DMS79 treated with DMSO at 0.1 percent for 48 hours (cell line): ENCODE data around the gene HPX.

Source experiments
- DNase-seq: peaks from one replicate; lab custom pipeline; 2025; lab: John Stamatoyannopoulos, UW

The HPX gene

DNA sequence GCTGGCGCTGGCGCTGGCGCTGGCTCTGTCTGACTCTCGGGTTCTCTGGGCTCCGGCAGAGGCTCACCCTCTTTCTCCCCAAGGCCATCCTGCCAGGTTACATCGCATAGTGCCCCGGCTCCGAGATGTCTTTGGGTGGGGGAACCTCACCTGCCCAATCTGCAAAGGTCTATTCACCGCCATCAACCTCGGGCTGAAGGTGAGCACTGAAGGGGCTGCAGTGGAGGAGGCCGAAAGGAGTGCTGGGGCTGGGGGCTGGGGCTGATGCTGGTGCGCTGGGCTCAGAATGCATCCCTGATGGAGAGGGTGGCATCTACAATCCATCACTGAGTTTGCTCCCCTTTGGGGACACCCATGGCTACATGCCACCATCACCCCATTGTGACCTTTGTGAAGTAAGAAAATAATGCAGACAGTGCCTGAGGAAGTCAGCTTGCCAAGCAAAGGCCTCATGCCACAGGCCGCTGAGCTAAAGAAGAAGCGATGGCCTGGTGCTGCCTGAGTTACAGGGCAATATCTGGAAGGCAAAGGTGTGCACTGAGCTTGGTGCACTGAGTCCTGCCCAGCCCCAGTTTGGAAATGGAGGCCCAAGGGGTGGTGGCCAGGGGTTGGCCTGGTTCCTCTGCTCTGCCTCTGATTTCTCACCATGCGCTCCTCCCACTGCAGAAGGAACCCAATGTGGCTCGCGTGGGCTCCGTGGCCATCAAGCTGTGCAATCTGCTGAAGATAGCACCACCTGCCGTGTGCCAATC lies 49.9 kb downstream of the HPX start:
- DNase-seq, result no peak

DNA sequence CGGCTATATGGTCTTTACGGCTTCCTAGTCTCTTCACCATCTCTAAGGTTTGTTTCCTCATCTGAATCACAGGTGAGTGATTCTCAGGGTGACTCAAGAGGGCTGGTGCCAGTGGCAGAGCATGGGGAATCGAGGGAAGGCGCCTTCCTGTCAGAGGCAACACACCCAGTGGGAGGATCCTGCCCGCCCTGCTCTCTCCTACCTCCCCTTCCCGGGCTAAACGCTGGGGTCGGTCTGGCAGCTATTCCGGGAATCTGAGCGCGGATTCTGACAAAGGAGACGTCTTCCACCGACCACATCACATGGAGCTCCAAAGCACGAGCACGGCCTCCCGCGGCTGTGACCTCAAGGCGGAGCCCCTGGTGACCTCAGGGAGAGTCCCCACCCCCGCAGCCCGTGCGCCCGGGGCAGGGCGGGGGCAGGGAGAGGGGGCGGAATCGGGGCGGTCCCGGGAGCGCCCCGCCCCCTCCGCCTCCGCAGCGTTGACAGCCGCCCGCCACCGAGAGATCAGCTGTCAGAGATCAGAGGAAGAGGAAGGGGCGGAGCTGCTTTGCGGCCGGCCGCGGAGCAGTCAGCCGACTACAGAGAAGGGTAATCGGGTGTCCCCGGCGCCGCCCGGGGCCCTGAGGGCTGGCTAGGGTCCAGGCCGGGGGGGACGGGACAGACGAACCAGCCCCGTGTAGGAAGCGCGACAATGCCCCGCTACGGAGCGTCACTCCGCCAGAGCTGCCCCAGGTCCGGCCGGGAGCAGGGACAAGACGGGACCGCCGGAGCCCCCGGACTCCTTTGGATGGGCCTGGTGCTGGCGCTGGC lies 50.7 kb downstream of the HPX start, which contains the start of gene SMPD1:
Gene SMPD1 (plus strand): TSS at position 570 of the 813 bp plus-strand sequence. CDS start 125 bp downstream, at position 695.
- peak; percentile 93 for DNase-seq

DNA sequence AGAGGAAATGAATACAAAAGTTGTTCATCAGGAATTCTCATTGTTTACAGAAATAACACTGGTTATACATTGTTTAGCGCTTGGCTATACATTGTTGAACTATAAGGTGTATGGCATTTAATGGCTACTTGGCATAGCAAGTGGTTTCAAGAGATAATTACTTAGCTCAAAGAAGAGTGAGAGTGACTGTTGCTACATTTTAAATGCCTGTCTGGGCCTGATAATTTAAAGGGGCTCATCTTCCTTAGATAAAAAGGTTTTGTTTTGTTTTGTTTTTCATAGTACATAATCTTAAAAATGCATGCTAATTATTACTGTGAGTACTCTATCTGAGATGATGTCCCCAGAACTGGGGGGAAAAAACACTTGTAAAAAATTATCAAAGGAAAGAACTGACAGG lies 52.0 kb downstream of the HPX start:
- DNase-seq, result no peak

DNA sequence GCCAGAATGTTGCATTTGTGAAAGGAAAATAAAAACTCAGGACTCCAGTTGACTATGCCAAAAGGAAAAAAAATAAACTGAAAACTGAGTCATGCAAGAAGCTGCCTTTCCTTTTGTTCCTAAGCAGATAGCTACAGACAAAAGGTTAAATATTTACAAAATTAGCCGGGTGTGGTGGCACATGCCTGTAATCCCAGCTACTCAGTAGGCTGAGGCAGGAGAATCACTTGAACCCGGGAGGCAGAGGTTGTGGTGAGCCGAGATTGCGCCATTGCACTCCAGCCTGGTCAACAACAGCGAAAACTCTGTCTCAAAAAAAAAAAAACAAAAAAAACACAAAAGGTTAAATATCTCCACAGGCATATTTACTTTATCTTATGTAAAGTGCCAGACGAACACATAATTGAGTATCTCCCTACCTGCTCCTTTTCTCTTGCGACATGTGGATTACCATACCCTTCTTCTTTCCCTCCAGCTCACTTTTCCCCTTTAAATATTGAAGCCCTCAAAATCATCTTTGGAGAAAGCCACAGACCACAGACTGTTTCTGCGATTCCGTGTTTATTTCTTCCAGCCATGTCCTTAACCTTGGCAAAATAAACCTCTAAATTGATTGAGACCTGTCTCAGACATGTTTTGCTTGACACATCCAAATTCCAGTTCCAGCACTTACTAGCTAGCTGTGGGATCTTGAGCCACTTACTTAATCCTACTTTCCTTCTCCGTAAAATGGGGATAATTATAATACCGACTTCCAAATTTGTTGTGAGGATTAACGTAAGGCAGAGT lies 52.8 kb downstream of the HPX start:
- DNase-seq, result no peak

DNA sequence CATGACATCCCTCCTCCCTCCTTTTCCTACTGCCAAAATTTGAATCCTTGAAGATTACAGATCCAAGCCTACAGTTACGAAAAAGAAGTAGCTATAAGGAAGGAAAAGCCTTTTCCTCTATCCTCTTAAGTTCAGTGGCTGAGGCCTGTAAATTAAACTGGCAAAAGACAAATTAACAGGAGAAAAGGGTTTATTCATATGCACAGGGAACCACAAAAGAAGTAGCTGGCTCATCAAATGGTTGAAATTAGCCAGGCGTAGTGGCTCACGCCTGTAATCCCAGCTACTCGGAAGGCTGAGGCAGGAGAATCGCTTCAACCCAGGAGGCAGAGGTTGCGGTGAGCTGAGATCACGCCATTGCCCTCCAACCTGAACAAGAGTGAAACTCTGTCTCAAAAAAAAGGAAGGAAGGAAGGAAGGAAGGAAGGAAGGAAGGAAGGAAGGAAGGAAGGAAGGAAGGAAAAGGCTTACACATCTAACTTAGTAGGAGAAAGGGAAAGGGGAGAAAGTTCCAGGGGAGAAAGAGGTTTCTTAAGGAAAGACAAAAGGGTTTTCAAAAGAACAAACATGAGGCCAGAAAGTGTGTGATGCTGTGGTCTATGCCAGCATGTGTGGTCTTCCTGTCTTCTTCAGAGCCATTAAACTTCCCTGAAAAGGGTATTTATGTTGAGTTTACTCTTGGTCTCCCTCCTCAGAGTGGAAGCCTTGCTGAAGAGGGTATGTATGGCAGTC lies 55.6 kb downstream of the HPX start:
- no peak for DNase-seq
